Activated CD4-positive, CD25-positive, alpha-beta regulatory T cell (primary cell): ENCODE data around the gene ZSCAN22.
"Not testable (repeated sequence)": the region's sequence is repeated elsewhere in the genome, so short reads cannot be mapped to it uniquely, and the experiment has no call there.

Experiments used
- DNase-seq, 4 experiments: peaks; one replicate each; lab custom pipeline; 2025; lab: John Stamatoyannopoulos, UW

Gene ZSCAN22

GRCh38 chr19:58326914-58327726, at the start of gene ZSCAN22:
ZSCAN22 (plus strand) TSS chr19:58326994; CDS start chr19:58334803, 7,809 bp downstream.
- DNase-seq = peak; percentile 68 to 81 (median 76)

GRCh38 chr19:58277197-58277596, 49.6 kb upstream of the ZSCAN22 start:
- no peak for DNase-seq

GRCh38 chr19:58277748-58278540, 48.9 kb upstream of the ZSCAN22 start:
- DNase-seq = no peak

GRCh38 chr19:58278541-58279041, 48.2 kb upstream of the ZSCAN22 start, which contains the start of gene ZNF8:
ZNF8 (plus strand) TSS chr19:58278955; CDS start chr19:58279082, 127 bp downstream.
- peak; percentile 92 to 96 (median 94) for DNase-seq

GRCh38 chr19:58279042-58279924, 47.5 kb upstream of the ZSCAN22 start:
- peak in 3 of 4 experiments; percentile 2 to 29 (median 18) for DNase-seq

GRCh38 chr19:58279925-58280316, 46.9 kb upstream of the ZSCAN22 start:
- no peak for DNase-seq

GRCh38 chr19:58284199-58284598, 42.6 kb upstream of the ZSCAN22 start:
- no peak for DNase-seq

GRCh38 chr19:58291943-58292342, 34.9 kb upstream of the ZSCAN22 start:
- no peak for DNase-seq

- no peak for DNase-seq
Observed at GRCh38 chr19:58294743-58295374, 31.9 kb upstream of the ZSCAN22 start.

GRCh38 chr19:58296104-58296503, 30.7 kb upstream of the ZSCAN22 start:
- no peak for DNase-seq

- no peak for DNase-seq
Observed at GRCh38 chr19:58300620-58301019, 26.2 kb upstream of the ZSCAN22 start.

- DNase-seq = no peak
Observed at GRCh38 chr19:58304255-58304654, 22.5 kb upstream of the ZSCAN22 start.

GRCh38 chr19:58304748-58305064, 22.1 kb upstream of the ZSCAN22 start:
- no peak for DNase-seq

- peak; percentile 79 to 87 (median 84) for DNase-seq
Observed at GRCh38 chr19:58305065-58305931, 21.5 kb upstream of the ZSCAN22 start, which contains the start of gene ERVK3-1. ERVK3-1 (plus strand) TSS chr19:58305377; CDS start chr19:58312169, 6,792 bp downstream.

GRCh38 chr19:58305932-58306323, 20.9 kb upstream of the ZSCAN22 start:
- no peak for DNase-seq

GRCh38 chr19:58307736-58308135, 19.1 kb upstream of the ZSCAN22 start:
- DNase-seq = no peak

GRCh38 chr19:58310685-58311084, 16.1 kb upstream of the ZSCAN22 start:
- DNase-seq = not testable (repeated sequence)

GRCh38 chr19:58311345-58311865, 15.4 kb upstream of the ZSCAN22 start:
- DNase-seq = no peak

GRCh38 chr19:58315580-58315979, 11.2 kb upstream of the ZSCAN22 start:
- DNase-seq = no peak

GRCh38 chr19:58317476-58318072, 9.2 kb upstream of the ZSCAN22 start:
- no peak for DNase-seq
